ENCODE results near the gene DTX3L.

Gene DTX3L

GRCh38 chr3:122546151-122546550 lies 18.0 kb upstream of the DTX3L start:
- no peak for TF ChIP-seq CTCF (IDR thresholded peaks at IDR 0.05; ENCODE audit: insufficient read depth, low read depth, low read length, missing control alignments)
- no peak overlapping the region for H3K4me3 ChIP-seq (ENCODE audit: low read length)
- DNase-seq (ENCODE audit: low read depth), result no peak

GRCh38 chr3:122548076-122548475 lies 16.1 kb upstream of the DTX3L start:
- TF ChIP-seq CTCF (IDR thresholded peaks at IDR 0.05; ENCODE audit: insufficient read depth, low read depth, low read length, missing control alignments), result no peak
- no peak for DNase-seq (ENCODE audit: low read depth)
- no peak overlapping the region for H3K4me3 ChIP-seq (ENCODE audit: low read length)

DNA sequence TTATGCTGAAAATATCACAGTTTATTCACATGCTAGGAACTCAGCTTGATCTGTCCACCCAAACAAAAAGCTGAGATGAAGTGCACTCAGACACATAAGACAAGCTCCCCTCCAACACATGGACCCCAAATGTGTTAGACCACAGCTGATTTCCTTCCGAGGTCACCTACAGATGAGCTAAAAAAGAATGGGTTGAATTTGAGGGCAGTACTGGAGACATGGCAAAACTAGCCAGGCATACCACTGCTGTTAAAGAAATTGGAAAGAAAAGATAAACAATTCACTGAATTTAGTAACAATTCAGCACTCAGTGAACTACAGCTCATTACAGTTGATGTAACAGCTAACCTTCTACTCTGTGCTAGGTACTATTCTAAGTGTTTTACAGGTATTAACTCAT lies 15.5 kb upstream of the DTX3L start:
- DNase-seq (ENCODE audit: low read depth), result no peak
- no peak overlapping the region for H3K4me3 ChIP-seq (ENCODE audit: low read length)
- TF ChIP-seq CTCF (IDR thresholded peaks at IDR 0.05; ENCODE audit: insufficient read depth, low read depth, low read length, missing control alignments), result no peak

DNA sequence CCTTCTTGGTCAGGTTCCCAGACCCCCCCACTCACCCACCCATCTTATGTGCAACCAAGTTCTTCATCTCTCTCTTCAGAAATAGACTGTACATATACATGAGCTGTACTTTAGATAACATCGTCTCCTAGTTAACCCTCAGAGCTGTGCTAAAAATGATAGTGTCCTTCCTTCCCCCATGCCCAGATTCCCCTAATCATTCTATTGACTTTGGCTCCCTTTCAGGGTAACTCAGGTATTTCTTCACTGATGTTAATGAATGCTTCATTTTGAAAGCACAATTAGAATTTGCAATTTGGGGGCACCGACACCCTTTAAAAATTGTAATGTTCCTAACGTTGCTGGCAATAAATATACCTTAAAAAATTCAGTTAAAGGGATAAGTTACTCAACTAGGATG lies 11.0 kb upstream of the DTX3L start:
- no peak overlapping the region for H3K4me3 ChIP-seq (ENCODE audit: low read length)
- no peak for DNase-seq (ENCODE audit: low read depth)
- TF ChIP-seq CTCF (IDR thresholded peaks at IDR 0.05; ENCODE audit: insufficient read depth, low read depth, low read length, missing control alignments), result no peak

- DNase-seq (ENCODE audit: low read depth), result peak; percentile 40
- no peak overlapping the region for H3K4me3 ChIP-seq (ENCODE audit: low read length)
- no peak for TF ChIP-seq CTCF (IDR thresholded peaks at IDR 0.05; ENCODE audit: insufficient read depth, low read depth, low read length, missing control alignments)
Observed at GRCh38 chr3:122555275-122556071, 8.7 kb upstream of the DTX3L start.

- TF ChIP-seq CTCF (IDR thresholded peaks at IDR 0.05; ENCODE audit: insufficient read depth, low read depth, low read length, missing control alignments), result no peak
- DNase-seq (ENCODE audit: low read depth), result no peak
- no peak overlapping the region for H3K4me3 ChIP-seq (ENCODE audit: low read length)
Observed at GRCh38 chr3:122557356-122557755, 6.8 kb upstream of the DTX3L start.

- TF ChIP-seq CTCF (IDR thresholded peaks at IDR 0.05; ENCODE audit: insufficient read depth, low read depth, low read length, missing control alignments), result no peak
- no peak for DNase-seq (ENCODE audit: low read depth)
- no peak overlapping the region for H3K4me3 ChIP-seq (ENCODE audit: low read length)
Observed at GRCh38 chr3:122558605-122559004, 5.5 kb upstream of the DTX3L start.
